ENCODE results near the gene CASP3. TPM values are rescaled to one million over a fixed set of nuclear protein-coding genes. Genes with fewer than 3 reads are reported as not detected.
"Not testable (repeated sequence)": the region's sequence is repeated elsewhere in the genome, so short reads cannot be mapped to it uniquely, and the experiment has no call there.

Gene CASP3
- total RNA-seq, 3 donors from 2014 or later = 29.7 to 48.6 (median 37.8) TPM

GRCh38 chr4:184616633-184617551, 32.4 kb downstream of the CASP3 start:
- no peak for TF ChIP-seq CTCF (IDR thresholded peaks at IDR 0.05)
- DNase-seq (no peak), ATAC-seq (no peak)
- Histone ChIP-seq H3K4me1 (ENCODE audit: low read depth) (no peaks in the 10 kb centered on the region), H3K36me3 (ENCODE audit: low read depth) (no peaks in the 10 kb centered on the region), H3K9me3 (peaks cover 7% of the 10 kb centered on the region), H3K4me3 (no peak overlapping the region)
- intact Hi-C loops (cut with DNase I, micrococcal nuclease) = no loop called here

DNA sequence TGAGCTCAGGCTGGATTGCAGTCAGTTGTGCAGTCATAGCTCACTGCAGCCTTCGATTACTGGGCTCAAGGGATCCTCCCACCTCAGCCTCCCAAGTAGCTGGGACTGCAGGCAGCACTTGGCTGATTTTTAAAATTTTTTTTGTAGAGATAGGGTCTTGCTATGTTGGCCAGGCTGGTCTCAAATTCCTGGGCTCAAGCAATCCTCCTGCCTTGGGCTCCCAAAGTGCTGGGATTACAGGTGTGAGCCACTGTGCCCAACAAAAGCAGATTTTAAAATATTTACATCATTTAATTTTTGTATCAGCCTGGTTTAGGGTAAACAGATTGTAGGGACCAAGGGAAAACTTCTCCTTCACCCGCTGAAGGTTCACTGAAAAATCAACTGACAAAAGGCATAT, 33.1 kb downstream of the CASP3 start:
- H3K4me1 ChIP-seq (ENCODE audit: low read depth); intact Hi-C loops (cut with DNase I, micrococcal nuclease); H3K4me3 ChIP-seq; H3K36me3 ChIP-seq (ENCODE audit: low read depth); ATAC-seq; DNase-seq; H3K9me3 ChIP-seq: not testable (repeated sequence)

DNA sequence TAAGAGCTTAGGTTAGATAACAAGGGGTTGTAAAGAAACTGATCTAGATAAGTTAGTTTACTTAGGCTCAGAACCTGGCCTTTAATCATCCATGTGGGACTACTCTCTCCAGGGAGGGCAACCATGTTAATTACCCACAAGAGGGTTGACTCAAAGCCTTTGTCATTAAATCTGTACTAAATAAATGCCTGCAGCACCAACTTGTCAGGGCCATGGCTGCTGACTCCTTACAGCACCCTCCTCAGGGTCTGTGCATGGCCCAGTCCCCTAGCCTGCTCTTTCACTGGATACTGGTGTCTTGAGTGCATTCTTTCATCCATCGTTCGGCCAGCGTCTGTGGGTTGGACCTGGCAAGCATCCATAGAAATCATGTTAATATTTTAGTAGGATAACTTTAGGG, 34.7 kb downstream of the CASP3 start:
- intact Hi-C loops (cut with DNase I, micrococcal nuclease) = no loop called here

GRCh38 chr4:184613405-184613804, 35.8 kb downstream of the CASP3 start:
- intact Hi-C loops (cut with DNase I, micrococcal nuclease) = no loop called here
- Histone ChIP-seq H3K9me3 (peaks cover 7% of the 10 kb centered on the region), H3K4me1 (ENCODE audit: low read depth) (no peaks in the 10 kb centered on the region), H3K4me3 (no peak overlapping the region), H3K36me3 (ENCODE audit: low read depth) (no peaks in the 10 kb centered on the region)
- ATAC-seq (no peak), DNase-seq (no peak)
- TF ChIP-seq CTCF (IDR thresholded peaks at IDR 0.05) = no peak

More for the DNA sequence above, 34.7 kb downstream of the CASP3 start:
- DNase-seq = no peak
- TF ChIP-seq CTCF (IDR thresholded peaks at IDR 0.05) = no peak
- Histone ChIP-seq H3K4me3 (no peak overlapping the region), H3K4me1 (ENCODE audit: low read depth) (no peaks in the 10 kb centered on the region), H3K36me3 (ENCODE audit: low read depth) (no peaks in the 10 kb centered on the region), H3K9me3 (peaks cover 7% of the 10 kb centered on the region)
- no peak for ATAC-seq

DNA sequence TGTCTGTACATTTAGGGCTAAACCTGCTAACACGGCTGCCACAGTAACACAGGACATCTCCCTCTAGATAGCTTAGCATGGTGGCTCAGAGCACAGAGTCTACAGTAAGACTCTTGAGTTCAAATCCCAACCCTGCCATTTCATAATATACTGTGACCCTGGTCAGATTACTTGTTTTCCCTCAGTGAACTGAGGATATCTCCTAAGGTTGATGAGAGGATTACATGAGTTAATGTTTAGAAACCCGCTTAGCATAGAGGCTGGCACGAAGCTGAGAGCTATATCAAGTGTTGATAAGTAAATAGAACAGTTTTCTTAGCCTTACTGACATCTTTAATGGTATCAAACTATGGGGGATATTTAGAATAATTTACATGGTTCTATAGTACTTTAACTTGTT, 37.2 kb downstream of the CASP3 start:
- intact Hi-C loops (cut with DNase I, micrococcal nuclease) = no loop called here
- H3K36me3 ChIP-seq (ENCODE audit: low read depth) = no peaks in the 10 kb centered on the region
- no peak for ATAC-seq
- TF ChIP-seq CTCF (IDR thresholded peaks at IDR 0.05) = no peak
- DNase-seq = no peak
- H3K4me1 ChIP-seq (ENCODE audit: low read depth) = no peaks in the 10 kb centered on the region
- no peak overlapping the region for H3K4me3 ChIP-seq
- H3K9me3 ChIP-seq = peaks cover 7% of the 10 kb centered on the region

- peaks cover 17% of the 10 kb centered on the region for H3K9me3 ChIP-seq
- H3K4me1 ChIP-seq (ENCODE audit: low read depth); H3K4me3 ChIP-seq; DNase-seq; intact Hi-C loops (cut with DNase I, micrococcal nuclease); ATAC-seq; H3K36me3 ChIP-seq (ENCODE audit: low read depth): not testable (repeated sequence)
Observed at GRCh38 chr4:184607429-184607828, 41.8 kb downstream of the CASP3 start.

- H3K36me3 ChIP-seq (ENCODE audit: low read depth); DNase-seq; intact Hi-C loops (cut with DNase I, micrococcal nuclease); H3K4me3 ChIP-seq; ATAC-seq; H3K4me1 ChIP-seq (ENCODE audit: low read depth): not testable (repeated sequence)
- H3K9me3 ChIP-seq = peaks cover 17% of the 10 kb centered on the region
Observed at GRCh38 chr4:184602857-184603256, 46.4 kb downstream of the CASP3 start.

- H3K4me3 ChIP-seq; H3K36me3 ChIP-seq (ENCODE audit: low read depth); H3K4me1 ChIP-seq (ENCODE audit: low read depth); ATAC-seq; intact Hi-C loops (cut with DNase I, micrococcal nuclease); DNase-seq: not testable (repeated sequence)
- peaks cover 17% of the 10 kb centered on the region for H3K9me3 ChIP-seq
Observed at GRCh38 chr4:184600982-184601381, 48.3 kb downstream of the CASP3 start.

All from mucosa of descending colon (tissue), 3 donors.